ENCODE data around the gene CFHR5. TPM values are rescaled to one million over a fixed set of nuclear protein-coding genes. Genes with fewer than 3 reads are reported as not detected.
"Not testable (repeated sequence)": the region's sequence is repeated elsewhere in the genome, so short reads cannot be mapped to it uniquely, and the experiment has no call there.

CFHR5 gene
- not detected for total RNA-seq
- not detected for total RNA-seq (2013)

DNA sequence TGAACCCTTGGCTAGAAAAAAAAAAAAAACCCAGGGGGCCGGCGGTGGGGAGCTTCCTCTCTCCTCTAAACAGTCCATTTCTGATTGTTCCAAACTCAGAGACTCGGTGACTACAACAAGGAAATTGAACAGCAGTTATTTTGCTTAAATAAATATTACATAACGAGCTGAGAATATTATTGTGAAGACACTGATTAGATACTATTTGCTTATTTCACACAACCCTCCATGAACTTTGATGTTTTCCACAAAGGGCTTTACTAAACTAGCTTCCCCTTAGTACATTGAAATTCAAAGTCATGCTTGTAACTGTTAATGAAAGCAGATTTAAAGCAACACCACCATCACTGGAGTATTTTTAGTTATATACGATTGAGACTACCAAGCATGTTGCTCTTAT, at the start of gene CFHR5:
Gene CFHR5, plus strand, starts transcription at position 279 of the 400 bp plus-strand sequence. Its CDS starts 109 bp downstream, at position 388.
- intact Hi-C loops (cut with micrococcal nuclease), result no loop called here
- Mint-ChIP-seq H3K27me3 (ENCODE audit: low read depth in 2 of 2) (no peaks in the 10 kb centered on the region), H3K36me3 (no peaks in the 10 kb centered on the region), H3K27ac (no peak within 1 kb of the TSS), H3K4me3 (no peak within 1 kb of the TSS), H3K4me1 (no peaks in the 10 kb centered on the region), H3K9me3 (peaks cover 0 to 2% of the 10 kb centered on the region in 2 donors)
- ATAC-seq (no peak), DNase-seq (no peak)
- H3K4me3 ChIP-seq (ENCODE audit: low read length), result no peak within 1 kb of the TSS
- no peaks in the 10 kb centered on the region for H3K36me3 ChIP-seq (ENCODE audit: control insufficient read depth, insufficient read depth, low read length)
- no peaks in the 10 kb centered on the region for H3K9me3 ChIP-seq (ENCODE audit: control insufficient read depth, insufficient read depth, low read length)
- H3K27me3 ChIP-seq (ENCODE audit: control insufficient read depth, insufficient read depth, low read length), result no peaks in the 10 kb centered on the region
- no peak within 1 kb of the TSS for H3K27ac ChIP-seq (ENCODE audit: low read length)
- WGBS (ENCODE audit: insufficient coverage), result 0% methylated on average over 1 of the region's 5 CpGs
- H3K4me1 ChIP-seq (ENCODE audit: control insufficient read depth, insufficient read depth, low read length), result no peaks in the 10 kb centered on the region
- TF ChIP-seq, protein P1, sequence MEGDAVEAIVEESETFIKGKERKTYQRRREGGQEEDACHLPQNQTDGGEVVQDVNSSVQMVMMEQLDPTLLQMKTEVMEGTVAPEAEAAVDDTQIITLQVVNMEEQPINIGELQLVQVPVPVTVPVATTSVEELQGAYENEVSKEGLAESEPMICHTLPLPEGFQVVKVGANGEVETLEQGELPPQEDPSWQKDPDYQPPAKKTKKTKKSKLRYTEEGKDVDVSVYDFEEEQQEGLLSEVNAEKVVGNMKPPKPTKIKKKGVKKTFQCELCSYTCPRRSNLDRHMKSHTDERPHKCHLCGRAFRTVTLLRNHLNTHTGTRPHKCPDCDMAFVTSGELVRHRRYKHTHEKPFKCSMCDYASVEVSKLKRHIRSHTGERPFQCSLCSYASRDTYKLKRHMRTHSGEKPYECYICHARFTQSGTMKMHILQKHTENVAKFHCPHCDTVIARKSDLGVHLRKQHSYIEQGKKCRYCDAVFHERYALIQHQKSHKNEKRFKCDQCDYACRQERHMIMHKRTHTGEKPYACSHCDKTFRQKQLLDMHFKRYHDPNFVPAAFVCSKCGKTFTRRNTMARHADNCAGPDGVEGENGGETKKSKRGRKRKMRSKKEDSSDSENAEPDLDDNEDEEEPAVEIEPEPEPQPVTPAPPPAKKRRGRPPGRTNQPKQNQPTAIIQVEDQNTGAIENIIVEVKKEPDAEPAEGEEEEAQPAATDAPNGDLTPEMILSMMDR (IDR thresholded peaks at IDR 0.05), result no peak

DNA sequence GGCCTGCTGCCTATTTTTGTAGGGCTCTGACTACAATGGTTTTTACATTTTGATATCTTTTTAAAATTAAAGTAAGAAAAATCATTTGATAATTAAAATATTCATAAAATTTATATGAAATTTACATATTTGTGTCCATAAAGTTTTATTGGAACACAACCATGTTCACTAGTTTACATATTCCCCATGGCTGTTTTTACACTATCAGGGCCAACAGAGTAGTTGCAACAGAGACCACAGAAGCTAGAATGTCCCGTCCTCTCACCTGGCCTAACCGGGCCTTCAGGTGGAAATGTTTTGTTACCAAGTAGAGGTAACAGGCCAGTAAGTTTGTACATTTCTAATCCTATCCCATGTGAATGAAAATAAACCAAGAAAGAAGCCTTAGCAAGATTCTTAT, 44.5 kb upstream of the CFHR5 start:
- H3K27me3 Mint-ChIP-seq (ENCODE audit: low read depth in 2 of 2); H3K4me1 ChIP-seq (ENCODE audit: control insufficient read depth, insufficient read depth, low read length); H3K27ac Mint-ChIP-seq; H3K27ac ChIP-seq (ENCODE audit: low read length); ATAC-seq; H3K9me3 Mint-ChIP-seq; H3K4me1 Mint-ChIP-seq; DNase-seq; H3K9me3 ChIP-seq (ENCODE audit: control insufficient read depth, insufficient read depth, low read length); H3K4me3 Mint-ChIP-seq; H3K27me3 ChIP-seq (ENCODE audit: control insufficient read depth, insufficient read depth, low read length); H3K36me3 Mint-ChIP-seq; H3K4me3 ChIP-seq (ENCODE audit: low read length); intact Hi-C loops (cut with micrococcal nuclease); H3K36me3 ChIP-seq (ENCODE audit: control insufficient read depth, insufficient read depth, low read length): not testable (repeated sequence)
- WGBS (ENCODE audit: insufficient coverage), result no CpG with 5 or more reads among the region's 2 CpGs

DNA sequence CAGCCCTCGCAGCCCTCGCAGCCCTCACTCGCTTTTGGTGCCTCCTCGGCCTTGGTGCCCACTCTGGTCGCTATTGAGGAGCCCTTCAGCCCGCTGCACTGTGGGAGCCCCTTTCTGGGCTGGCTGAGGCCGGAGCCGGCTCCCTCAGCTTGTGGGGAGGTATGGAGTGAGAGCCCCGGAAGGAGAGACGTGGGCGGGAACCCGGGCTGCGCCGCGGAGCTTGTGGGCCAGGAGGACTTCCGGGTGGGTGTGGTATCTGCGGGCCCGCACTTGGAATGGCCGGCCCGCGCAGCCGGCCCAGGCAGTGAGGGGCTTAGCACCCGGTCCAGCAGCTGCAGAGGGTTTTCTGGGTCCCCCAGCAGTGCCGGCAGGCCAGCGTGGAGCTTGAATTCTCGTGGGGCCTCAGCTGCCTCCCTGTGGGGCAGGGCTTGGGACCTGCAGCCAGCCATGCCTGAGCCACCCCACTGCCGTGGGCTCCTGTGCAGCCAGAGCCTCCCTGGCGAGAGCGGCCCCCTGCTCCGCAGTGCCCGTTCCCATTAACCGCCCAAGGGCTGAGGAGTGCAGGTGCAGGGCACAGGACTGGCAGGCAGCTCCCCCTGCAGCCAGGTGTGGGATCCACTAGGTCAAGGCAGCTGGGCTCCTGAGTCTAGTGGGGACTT, 43.7 kb upstream of the CFHR5 start:
- ATAC-seq, result no peak
- Mint-ChIP-seq H3K9me3 (peaks cover 4 to 5% of the 10 kb centered on the region in 2 donors), H3K27ac (no peak overlapping the region), H3K27me3 (ENCODE audit: low read depth in 2 of 2) (no peaks in the 10 kb centered on the region), H3K36me3 (no peaks in the 10 kb centered on the region), H3K4me3 (no peak overlapping the region), H3K4me1 (no peaks in the 10 kb centered on the region)
- H3K4me1 ChIP-seq (ENCODE audit: control insufficient read depth, insufficient read depth, low read length), result no peaks in the 10 kb centered on the region
- H3K36me3 ChIP-seq (ENCODE audit: control insufficient read depth, insufficient read depth, low read length), result no peaks in the 10 kb centered on the region
- 93% methylated on average over 32 of the region's 32 CpGs for WGBS (ENCODE audit: insufficient coverage)
- TF ChIP-seq, protein P1 (IDR thresholded peaks at IDR 0.05), result no peak
- no peaks in the 10 kb centered on the region for H3K27me3 ChIP-seq (ENCODE audit: control insufficient read depth, insufficient read depth, low read length)
- intact Hi-C loops (cut with micrococcal nuclease), result no loop called here
- H3K4me3 ChIP-seq (ENCODE audit: low read length), result no peak overlapping the region
- H3K9me3 ChIP-seq (ENCODE audit: control insufficient read depth, insufficient read depth, low read length), result no peaks in the 10 kb centered on the region
- no peak for DNase-seq
- H3K27ac ChIP-seq (ENCODE audit: low read length), result no peak overlapping the region

DNA sequence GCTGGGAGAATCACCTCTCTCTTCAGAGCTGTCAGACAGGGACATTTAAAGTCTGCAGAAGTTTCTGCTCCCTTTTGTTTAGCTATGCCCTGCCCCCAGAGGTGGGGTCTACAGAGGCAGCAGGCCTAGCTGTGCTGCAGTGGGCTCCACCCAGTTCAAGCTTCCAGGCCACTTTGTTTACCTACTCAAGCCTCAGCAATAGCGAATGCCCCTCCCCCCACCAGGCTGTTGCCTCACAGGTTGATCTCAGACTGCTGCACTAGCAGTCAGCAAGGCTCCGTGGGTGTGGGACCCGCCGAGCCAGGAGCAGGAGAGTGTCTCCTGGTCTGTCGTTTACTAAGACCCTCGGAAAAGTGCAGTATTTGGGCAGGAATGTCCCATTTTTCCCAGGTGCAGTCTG, 35.9 kb upstream of the CFHR5 start:
- not testable (repeated sequence) for H3K4me1 ChIP-seq (ENCODE audit: control insufficient read depth, insufficient read depth, low read length); H3K36me3 Mint-ChIP-seq; H3K9me3 ChIP-seq (ENCODE audit: control insufficient read depth, insufficient read depth, low read length); H3K4me3 Mint-ChIP-seq; H3K27ac ChIP-seq (ENCODE audit: low read length); H3K27me3 ChIP-seq (ENCODE audit: control insufficient read depth, insufficient read depth, low read length); DNase-seq; H3K36me3 ChIP-seq (ENCODE audit: control insufficient read depth, insufficient read depth, low read length); ATAC-seq; H3K4me1 Mint-ChIP-seq; H3K27ac Mint-ChIP-seq; H3K27me3 Mint-ChIP-seq (ENCODE audit: low read depth in 2 of 2); H3K4me3 ChIP-seq (ENCODE audit: low read length)
- intact Hi-C loops (cut with micrococcal nuclease), result loop anchor here (10.0 kb wide), 1 partner anchor 117 kb away; no protein-coding TSS in a partner anchor
- peaks cover 6 to 15% of the 10 kb centered on the region in 2 donors for H3K9me3 Mint-ChIP-seq
- WGBS (ENCODE audit: insufficient coverage), result 82% methylated on average over 6 of the region's 6 CpGs

DNA sequence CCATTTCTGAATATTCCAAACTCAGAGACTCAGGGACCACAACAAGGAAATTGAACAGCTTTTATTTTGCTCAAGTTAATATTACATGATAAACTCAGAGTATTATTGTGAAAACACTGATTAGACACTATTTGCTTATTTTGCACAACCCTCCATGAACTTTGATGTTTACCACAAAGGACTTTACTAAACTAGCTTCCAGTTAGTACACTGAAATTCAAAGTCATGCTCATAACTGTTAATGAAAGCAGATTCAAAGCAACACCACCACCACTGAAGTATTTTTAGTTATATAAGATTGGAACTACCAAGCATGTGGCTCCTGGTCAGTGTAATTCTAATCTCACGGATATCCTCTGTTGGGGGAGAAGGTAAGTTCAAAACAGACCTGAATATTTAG, 33.8 kb upstream of the CFHR5 start, which contains the start of gene CFHR2:
Gene CFHR2, plus strand, starts transcription at position 171 of the 400 bp plus-strand sequence. Its CDS starts 143 bp downstream, at position 314.
- not testable (repeated sequence) for H3K27ac ChIP-seq (ENCODE audit: low read length); H3K9me3 ChIP-seq (ENCODE audit: control insufficient read depth, insufficient read depth, low read length); H3K27me3 ChIP-seq (ENCODE audit: control insufficient read depth, insufficient read depth, low read length); H3K4me3 ChIP-seq (ENCODE audit: low read length); H3K27ac Mint-ChIP-seq; ATAC-seq; H3K36me3 Mint-ChIP-seq; H3K4me3 Mint-ChIP-seq; H3K36me3 ChIP-seq (ENCODE audit: control insufficient read depth, insufficient read depth, low read length); H3K4me1 ChIP-seq (ENCODE audit: control insufficient read depth, insufficient read depth, low read length); H3K4me1 Mint-ChIP-seq; H3K27me3 Mint-ChIP-seq (ENCODE audit: low read depth in 2 of 2); DNase-seq
- peaks cover 6 to 15% of the 10 kb centered on the region in 2 donors for H3K9me3 Mint-ChIP-seq
- intact Hi-C loops (cut with micrococcal nuclease), result loop anchor here (10.0 kb wide), 1 partner anchor 119 kb away; no protein-coding TSS in a partner anchor
- WGBS (ENCODE audit: insufficient coverage), result no CpG with 5 or more reads among the region's 1 CpG
